OCI-LY3 (cell line): Measurements from ENCODE around the gene PXYLP1.

Experiments used
- H2AFZ ChIP-seq: fragments of 200-600, 300-600 bp; shearing (Covaris generic); 2 replicates; pipeline ENCODE4 v1.6.0; 2014; ENCODE audit warnings: antibody characterized with exemption, low read depth, low read length
- H3K27ac ChIP-seq: fragments of 200-600, 300-600 bp; sonication (generic); 2 replicates; pipeline ENCODE4 v1.5.1; 2014; ENCODE audit warnings: mild to moderate bottlenecking, low read length, moderate library complexity, mixed read lengths
- H3K27me3 ChIP-seq: fragments of 200-600, 300-600 bp; sonication (generic); 2 replicates; pipeline ENCODE4 v1.6.1; 2014; ENCODE audit warnings: low read depth, low read length, mixed read lengths
- H3K36me3 ChIP-seq: fragments of 200-600, 300-600 bp; sonication (generic); replicated peaks from 2 replicates; pipeline ENCODE3; 2014; ENCODE audit warnings: low read depth, low read length, mixed read lengths
- H3K4me1 ChIP-seq: fragments of 300-600, 200-600 bp; sonication (generic); 2 replicates; pipeline ENCODE4 v1.6.1; 2014; ENCODE audit warnings: low read length, mixed read lengths
- H3K4me2 ChIP-seq: fragments of 200-600, 300-600 bp; sonication (generic); 2 replicates; pipeline ENCODE4 v1.6.1; 2014; ENCODE audit warnings: low read length, mixed read lengths
- H3K4me3 ChIP-seq: fragments of 300-600, 200-600 bp; sonication (generic); 2 replicates; pipeline ENCODE4 v1.5.1; 2014; ENCODE audit warnings: antibody characterized with exemption, mild to moderate bottlenecking, low read length, moderate library complexity
- H3K79me2 ChIP-seq: fragments of 300-600, 200-600 bp; shearing (Covaris generic); 2 replicates; pipeline ENCODE4 v1.6.1; 2014; ENCODE audit warnings: mild to moderate bottlenecking, low read length, mixed read lengths
- H3K9ac ChIP-seq: fragments of 300-600, 200-600 bp; shearing (Covaris generic); 2 replicates; pipeline ENCODE4 v1.6.0; 2014; ENCODE audit warnings: mild to moderate bottlenecking, low read length, moderate library complexity
- H3K9me3 ChIP-seq: fragments of 200-600, 300-600 bp; shearing (Covaris generic); 2 replicates; pipeline ENCODE4 v1.6.1; 2014; ENCODE audit warnings: low read length, mixed read lengths; ENCODE audit not compliant: insufficient read depth
- H4K20me1 ChIP-seq: fragments of 200-600, 300-600 bp; sonication (generic); 2 replicates; pipeline ENCODE4 v1.6.1; 2016; ENCODE audit warnings: low read length, mixed read lengths; ENCODE audit not compliant: insufficient read depth
- EZH2phosphoT487 ChIP-seq: fragments of 200-600 bp; shearing (Covaris generic); IDR thresholded peaks from 2 replicates; pipeline ENCODE4 v1.6.1; 2018; ENCODE audit warnings: antibody characterized with exemption, mixed run types, low read depth
- TF ChIP-seq, protein P1 (sequence below): fragments of 200-600, 300-600 bp; sonication (generic); IDR thresholded peaks from 2 replicates; pipeline ENCODE4 v1.5.1; 2014; ENCODE audit warnings: antibody characterized with exemption, low read length, low read depth

The PXYLP1 gene

DNA sequence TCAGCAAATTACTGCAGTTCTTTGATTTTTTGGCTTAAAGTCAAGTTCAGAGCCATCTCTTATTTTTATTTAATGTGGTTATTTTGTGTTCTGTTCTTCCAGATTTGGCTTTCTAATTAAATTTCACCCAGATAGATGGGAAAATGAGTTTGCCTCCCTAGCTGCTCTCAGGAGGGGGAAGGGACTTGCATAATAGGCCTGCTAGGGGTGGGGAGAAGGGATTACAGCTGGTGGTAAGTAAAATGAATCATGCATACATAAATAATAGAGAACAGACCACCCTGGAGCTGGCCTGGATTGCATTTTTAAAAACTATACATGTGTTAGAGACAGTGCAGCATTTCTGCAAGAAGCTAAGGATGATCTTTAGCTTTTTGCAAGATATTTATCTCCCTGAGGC lies 3.9 kb upstream of the PXYLP1 start:
- no peak overlapping the region for H3K4me2 ChIP-seq
- H3K9ac ChIP-seq: no peak overlapping the region
- no peaks in the 10 kb centered on the region for H4K20me1 ChIP-seq
- no peaks in the 10 kb centered on the region for H3K9me3 ChIP-seq
- H3K27me3 ChIP-seq: 0 out of 2 replicates have a peak, but pooled peaks cover 4% of the 10 kb centered on the region
- no peaks in the 10 kb centered on the region; the same call in 1 of the 2 replicates for H3K79me2 ChIP-seq
- H3K27ac ChIP-seq: no peak overlapping the region
- TF ChIP-seq EZH2phosphoT487: no peak
- TF ChIP-seq, protein P1, sequence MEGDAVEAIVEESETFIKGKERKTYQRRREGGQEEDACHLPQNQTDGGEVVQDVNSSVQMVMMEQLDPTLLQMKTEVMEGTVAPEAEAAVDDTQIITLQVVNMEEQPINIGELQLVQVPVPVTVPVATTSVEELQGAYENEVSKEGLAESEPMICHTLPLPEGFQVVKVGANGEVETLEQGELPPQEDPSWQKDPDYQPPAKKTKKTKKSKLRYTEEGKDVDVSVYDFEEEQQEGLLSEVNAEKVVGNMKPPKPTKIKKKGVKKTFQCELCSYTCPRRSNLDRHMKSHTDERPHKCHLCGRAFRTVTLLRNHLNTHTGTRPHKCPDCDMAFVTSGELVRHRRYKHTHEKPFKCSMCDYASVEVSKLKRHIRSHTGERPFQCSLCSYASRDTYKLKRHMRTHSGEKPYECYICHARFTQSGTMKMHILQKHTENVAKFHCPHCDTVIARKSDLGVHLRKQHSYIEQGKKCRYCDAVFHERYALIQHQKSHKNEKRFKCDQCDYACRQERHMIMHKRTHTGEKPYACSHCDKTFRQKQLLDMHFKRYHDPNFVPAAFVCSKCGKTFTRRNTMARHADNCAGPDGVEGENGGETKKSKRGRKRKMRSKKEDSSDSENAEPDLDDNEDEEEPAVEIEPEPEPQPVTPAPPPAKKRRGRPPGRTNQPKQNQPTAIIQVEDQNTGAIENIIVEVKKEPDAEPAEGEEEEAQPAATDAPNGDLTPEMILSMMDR: no peak
- H3K36me3 ChIP-seq: no peaks in the 10 kb centered on the region
- H3K4me1 ChIP-seq: peaks cover 4% of the 10 kb centered on the region
- H3K4me3 ChIP-seq: no peak overlapping the region
- no peak overlapping the region for H2AFZ ChIP-seq

DNA sequence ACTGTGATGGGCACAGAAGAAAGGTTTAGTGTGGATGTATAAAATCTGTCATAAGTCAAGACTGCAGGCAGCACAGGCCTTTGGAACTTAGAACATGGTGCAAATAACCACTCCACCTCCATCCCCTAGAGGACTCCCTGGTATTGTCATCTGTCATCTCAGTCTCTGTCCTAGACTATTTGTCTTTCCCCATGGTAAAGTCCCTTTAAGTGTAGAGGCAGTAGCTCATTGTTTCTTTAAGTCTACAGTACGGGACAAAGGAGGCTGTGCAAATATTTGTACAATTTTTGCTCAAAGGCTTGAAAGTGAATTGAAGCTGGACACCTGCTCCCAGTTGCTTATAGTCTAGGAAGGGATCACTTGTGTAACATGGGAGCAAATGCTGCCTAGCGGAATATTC lies 3.2 kb upstream of the PXYLP1 start:
- H3K4me2 ChIP-seq: no peak overlapping the region
- no peak overlapping the region for H3K27ac ChIP-seq
- 0 out of 2 replicates have a peak, but pooled peaks cover 4% of the 10 kb centered on the region for H3K27me3 ChIP-seq
- no peaks in the 10 kb centered on the region for H4K20me1 ChIP-seq
- H3K79me2 ChIP-seq: no peaks in the 10 kb centered on the region; the same call in 1 of the 2 replicates
- no peak overlapping the region for H2AFZ ChIP-seq
- no peak overlapping the region for H3K4me3 ChIP-seq
- TF ChIP-seq, protein P1: no peak
- TF ChIP-seq EZH2phosphoT487: no peak
- peaks cover 6% of the 10 kb centered on the region for H3K4me1 ChIP-seq
- H3K9ac ChIP-seq: no peak overlapping the region
- H3K36me3 ChIP-seq: no peaks in the 10 kb centered on the region
- no peaks in the 10 kb centered on the region for H3K9me3 ChIP-seq

DNA sequence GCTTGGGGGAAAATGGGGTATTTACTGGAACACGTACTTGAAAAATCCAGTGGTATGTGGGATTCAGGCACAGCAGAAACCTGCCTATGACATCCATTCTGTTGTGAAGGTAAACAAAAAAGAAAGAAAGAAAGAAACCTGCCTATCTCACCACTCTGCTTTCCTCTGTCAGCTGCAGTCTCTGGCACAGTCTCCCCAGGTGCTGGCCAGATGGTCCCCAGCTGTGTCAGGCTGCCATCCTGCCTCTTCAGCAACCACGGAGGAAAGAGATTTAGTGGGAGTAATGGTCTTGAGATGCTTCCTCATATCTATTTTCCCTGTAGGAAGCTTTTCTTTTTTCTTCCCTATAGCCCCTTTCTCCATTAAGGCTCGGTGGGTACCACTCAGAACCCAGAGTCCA lies 2.5 kb upstream of the PXYLP1 start:
- no peak overlapping the region for H3K27ac ChIP-seq
- H3K4me3 ChIP-seq: no peak overlapping the region
- H2AFZ ChIP-seq: no peak overlapping the region
- H3K4me1 ChIP-seq: peaks cover 6% of the 10 kb centered on the region
- no peak overlapping the region for H3K4me2 ChIP-seq
- TF ChIP-seq, protein P1: no peak
- no peak for TF ChIP-seq EZH2phosphoT487
- H3K9me3 ChIP-seq: no peaks in the 10 kb centered on the region
- H3K36me3 ChIP-seq: no peaks in the 10 kb centered on the region
- 0 out of 2 replicates have a peak, but pooled peaks cover 4% of the 10 kb centered on the region for H3K27me3 ChIP-seq
- no peaks in the 10 kb centered on the region; the same call in 1 of the 2 replicates for H3K79me2 ChIP-seq
- no peak overlapping the region for H3K9ac ChIP-seq
- no peaks in the 10 kb centered on the region for H4K20me1 ChIP-seq

DNA sequence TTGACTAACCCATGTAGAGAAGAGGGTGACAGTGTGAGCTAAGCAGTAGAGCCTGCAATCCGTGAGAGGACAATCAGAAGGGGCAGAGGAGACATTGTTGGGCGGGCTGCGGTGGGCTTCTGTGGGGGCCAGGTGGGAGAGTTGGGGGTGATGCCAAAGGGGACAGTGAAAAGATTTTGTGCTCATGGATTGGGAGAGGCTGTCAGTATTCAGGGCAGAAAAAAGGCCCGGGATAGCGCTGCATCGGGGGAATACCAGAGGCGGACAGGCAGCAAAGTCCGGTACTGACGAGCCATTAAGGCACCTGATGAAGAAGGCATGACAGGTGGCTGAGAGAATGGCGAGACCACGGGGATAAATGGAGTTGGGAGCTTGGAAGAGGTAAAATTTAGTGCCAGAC lies 1.3 kb upstream of the PXYLP1 start:
- H3K4me3 ChIP-seq: peak overlapping the region; percentile 96
- TF ChIP-seq EZH2phosphoT487: no peak
- TF ChIP-seq, protein P1: no peak
- H2AFZ ChIP-seq: no peak overlapping the region
- H3K9me3 ChIP-seq: no peaks in the 10 kb centered on the region
- no peaks in the 10 kb centered on the region for H4K20me1 ChIP-seq
- H3K27me3 ChIP-seq: 0 out of 2 replicates have a peak, but pooled peaks cover 4% of the 10 kb centered on the region
- H3K79me2 ChIP-seq: no peaks in the 10 kb centered on the region; the same call in 1 of the 2 replicates
- peaks cover 6% of the 10 kb centered on the region for H3K4me1 ChIP-seq
- no peak overlapping the region for H3K27ac ChIP-seq
- H3K4me2 ChIP-seq: peak overlapping the region; percentile 78
- H3K9ac ChIP-seq: peak overlapping the region; percentile 95
- H3K36me3 ChIP-seq: no peaks in the 10 kb centered on the region
